LNCaP clone FGC (cell line): ENCODE results near the gene RASGRP4.

Source experiments
- DNase-seq: peaks from one replicate; pipeline ENCODE4 v3.0.0-alpha.2; 2011; ENCODE audit warnings: low read depth
- H3K4me3 ChIP-seq: 2 replicates; pipeline ENCODE4 v1.5.1; 2011; ENCODE audit warnings: mild to moderate bottlenecking, low read depth, low read length, control low read depth
- CTCF ChIP-seq: IDR thresholded peaks from 2 replicates; pipeline ENCODE4 v1.5.1; 2012; ENCODE audit warnings: mild to moderate bottlenecking; ENCODE audit not compliant: control insufficient read depth, insufficient read depth; ENCODE audit errors: extremely low read depth

Gene RASGRP4

GRCh38 chr19:38437917-38438316, 11.9 kb upstream of the RASGRP4 start:
- no peak for DNase-seq
- TF ChIP-seq CTCF = no peak
- H3K4me3 ChIP-seq = no peak overlapping the region

- DNase-seq = no peak
- H3K4me3 ChIP-seq = no peak overlapping the region
- TF ChIP-seq CTCF = no peak
Measured at GRCh38 chr19:38437295-38437694, 11.3 kb upstream of the RASGRP4 start.

- DNase-seq = no peak
- no peak overlapping the region for H3K4me3 ChIP-seq
- no peak for TF ChIP-seq CTCF
Measured at GRCh38 chr19:38434549-38435051, 8.6 kb upstream of the RASGRP4 start.

- no peak for DNase-seq
- no peak for TF ChIP-seq CTCF
- no peak within 1 kb of the TSS for H3K4me3 ChIP-seq
Measured at GRCh38 chr19:38433268-38433733, 7.3 kb upstream of the RASGRP4 start, which contains the start of gene RYR1. Gene RYR1, plus strand, starts transcription at chr19:38433691. Its CDS starts 139 bp downstream, at chr19:38433830.

- DNase-seq = no peak
- no peak overlapping the region for H3K4me3 ChIP-seq
- no peak for TF ChIP-seq CTCF
Measured at GRCh38 chr19:38430931-38431330, 4.9 kb upstream of the RASGRP4 start.

- no peak overlapping the region for H3K4me3 ChIP-seq
- DNase-seq = no peak
- no peak for TF ChIP-seq CTCF
Measured at GRCh38 chr19:38429811-38430156, 3.8 kb upstream of the RASGRP4 start.
